ENCODE data around the gene MALT1. TPM values are rescaled to one million over a fixed set of nuclear protein-coding genes. Genes with fewer than 3 reads are reported as not detected.

The MALT1 gene
- total and polyA plus RNA-seq, 7 donors: 3.2 to 11.2 (median 8.8) TPM

- intact Hi-C loops (cut with DNase I): no loop called here
- ATAC-seq (no peak), DNase-seq (no peak)
- no peak overlapping the region for H3K4me3 ChIP-seq
- 70 to 93% (median 77%) methylated on average over 3 of the region's 3 CpGs for WGBS, 3 donors
- H3K36me3 ChIP-seq (ENCODE audit: insufficient read depth in 1 of 2, low read depth in 1 of 2): no peaks in the 10 kb centered on the region
- H3K9me3 ChIP-seq: no peaks in the 10 kb centered on the region
- no peak for TF ChIP-seq CTCF (IDR thresholded peaks at IDR 0.05)
- H3K27me3 ChIP-seq (ENCODE audit: insufficient read depth in 3 of 3, low read length in 2 of 3): no peaks in the 10 kb centered on the region
- H3K4me1 ChIP-seq: peaks cover 39% of the 10 kb centered on the region
- H3K27ac ChIP-seq: no peak overlapping the region
Observed at GRCh38 chr18:58758046-58758445, 86.8 kb downstream of the MALT1 start.

- intact Hi-C loops (cut with DNase I): no loop called here
- WGBS, 3 donors: 71 to 76% (median 75%) methylated on average over 9 of the region's 9 CpGs
- H3K27me3 ChIP-seq (ENCODE audit: insufficient read depth in 3 of 3, low read length in 2 of 3): no peaks in the 10 kb centered on the region
- no peaks in the 10 kb centered on the region for H3K36me3 ChIP-seq (ENCODE audit: insufficient read depth in 1 of 2, low read depth in 1 of 2)
- no peak overlapping the region for H3K27ac ChIP-seq
- no peaks in the 10 kb centered on the region for H3K9me3 ChIP-seq
- DNase-seq (no peak), ATAC-seq (no peak)
- H3K4me3 ChIP-seq: no peak overlapping the region
- H3K4me1 ChIP-seq: peaks cover 38% of the 10 kb centered on the region
- TF ChIP-seq CTCF (IDR thresholded peaks at IDR 0.05): no peak
Observed at GRCh38 chr18:58758606-58759005, 87.3 kb downstream of the MALT1 start.

- peaks cover 14% of the 10 kb centered on the region for H3K4me1 ChIP-seq
- ATAC-seq (peak; percentile 65 to 86 (median 75)), DNase-seq (no peak)
- H3K27me3 ChIP-seq (ENCODE audit: insufficient read depth in 3 of 3, low read length in 2 of 3): peaks cover 0 to 4% (median 0%) of the 10 kb centered on the region in 3 donors
- TF ChIP-seq CTCF (IDR thresholded peaks at IDR 0.05): no peak
- H3K27ac ChIP-seq: peak overlapping the region; percentile 23
- no peak overlapping the region for H3K4me3 ChIP-seq
- WGBS, 3 donors: 47 to 53% (median 49%) methylated on average over 14 of the region's 14 CpGs
- intact Hi-C loops (cut with DNase I): loop anchor here (5.0 to 10.0 kb wide), 3 partner anchors 229 to 359 kb away; no protein-coding TSS in a partner anchor
- no peaks in the 10 kb centered on the region for H3K36me3 ChIP-seq (ENCODE audit: insufficient read depth in 1 of 2, low read depth in 1 of 2)
- no peaks in the 10 kb centered on the region for H3K9me3 ChIP-seq
Observed at GRCh38 chr18:58761241-58761969, 90.1 kb downstream of the MALT1 start.

DNA sequence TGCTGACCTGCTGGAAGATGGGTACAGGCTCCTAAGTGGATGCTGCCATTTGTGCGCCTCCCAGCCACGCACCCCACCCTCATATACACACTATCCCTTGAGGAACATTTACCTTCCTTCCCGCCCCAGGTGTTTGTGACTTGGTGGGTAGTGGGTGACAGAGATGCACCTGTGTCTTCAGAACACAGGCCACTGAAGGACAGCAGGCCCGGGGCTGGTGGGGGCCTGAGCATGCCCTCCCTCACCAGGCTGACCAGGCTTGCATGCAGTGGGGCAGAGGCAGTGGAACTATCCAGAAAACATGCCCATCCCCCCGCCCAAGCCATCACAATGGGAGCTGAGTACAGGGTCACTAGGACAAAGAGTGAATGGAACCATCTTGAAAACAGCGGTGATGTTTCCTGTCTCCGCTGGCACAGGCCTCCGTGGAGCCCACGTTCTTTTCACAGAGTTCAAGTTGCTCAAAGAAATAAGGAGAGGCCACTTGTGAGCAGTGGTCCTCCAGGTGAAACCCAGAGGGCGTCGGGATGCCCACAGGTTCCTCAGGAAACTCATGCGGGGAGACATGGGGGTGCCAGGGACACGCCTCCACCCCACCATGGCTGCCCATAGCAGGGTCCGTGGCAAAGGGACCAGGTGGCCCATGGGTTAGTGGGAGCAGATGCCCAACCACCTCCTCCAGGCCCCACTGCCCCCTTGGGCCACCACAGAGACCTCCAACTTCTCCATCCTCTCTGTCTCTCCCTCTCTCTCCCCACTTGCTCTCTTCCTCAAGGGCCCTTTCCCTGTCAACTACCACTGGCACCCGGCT, 90.9 kb downstream of the MALT1 start:
- intact Hi-C loops (cut with DNase I): loop anchor here (5.0 to 10.0 kb wide), 3 partner anchors 230 to 360 kb away; no protein-coding TSS in a partner anchor
- no peak overlapping the region for H3K4me3 ChIP-seq
- WGBS, 3 donors: 77 to 89% (median 86%) methylated on average over 14 to 15 of the region's 15 CpGs
- H3K9me3 ChIP-seq: no peaks in the 10 kb centered on the region
- H3K36me3 ChIP-seq (ENCODE audit: insufficient read depth in 1 of 2, low read depth in 1 of 2): no peaks in the 10 kb centered on the region
- H3K4me1 ChIP-seq: peaks cover 14% of the 10 kb centered on the region
- no peak for TF ChIP-seq CTCF (IDR thresholded peaks at IDR 0.05)
- peaks cover 0 to 4% (median 0%) of the 10 kb centered on the region in 3 donors for H3K27me3 ChIP-seq (ENCODE audit: insufficient read depth in 3 of 3, low read length in 2 of 3)
- ATAC-seq (peak in 1 of 4 donors; percentile 6), DNase-seq (no peak)
- H3K27ac ChIP-seq: peak overlapping the region; percentile 23
